Renal pelvis (tissue), 4 donors: ENCODE data around the gene KRT39. TPM values are rescaled to one million over a fixed set of nuclear protein-coding genes. Genes with fewer than 3 reads are reported as not detected.
A peak's percentile ranks its signal among the peaks of the same experiment; 100 is the strongest.
"Not testable (repeated sequence)": the region's sequence is repeated elsewhere in the genome, so short reads cannot be mapped to it uniquely, and the experiment has no call there.

Experiments used
- DNase-seq: peaks from one replicate; pipeline ENCODE4 v3.0.0-alpha.2; 2013
- polyA plus RNA-seq, 3 donors: library from polyadenylated mRNA; unstranded; fragments of 120-200 nt; gene quantifications; one replicate each; pipeline ENCODE4 v1.2.1, GENCODE V29; 2013; ENCODE audit not compliant: insufficient read length in 3 of 3

The KRT39 gene
- polyA plus RNA-seq, 3 donors, result not detected

- DNase-seq, result no peak
Observed at GRCh38 chr17:40940266-40940665, 26.5 kb downstream of the KRT39 start.

GRCh38 chr17:40938981-40939380 lies 27.8 kb downstream of the KRT39 start:
- no peak for DNase-seq

GRCh38 chr17:40937384-40937819 lies 29.3 kb downstream of the KRT39 start, which contains the start of gene KRT23:
Gene KRT23 (minus strand): TSS chr17:40937646. CDS start chr17:40936603, 1,043 bp downstream.
- no peak for DNase-seq

GRCh38 chr17:40936976-40937375 lies 29.8 kb downstream of the KRT39 start:
- no peak for DNase-seq

GRCh38 chr17:40936437-40936971 lies 30.2 kb downstream of the KRT39 start:
- DNase-seq, result no peak

- DNase-seq, result no peak
Observed at GRCh38 chr17:40935624-40936023, 31.1 kb downstream of the KRT39 start.

- no peak for DNase-seq
Observed at GRCh38 chr17:40932608-40933007, 34.1 kb downstream of the KRT39 start.

- no peak for DNase-seq
Observed at GRCh38 chr17:40931311-40931710, 35.4 kb downstream of the KRT39 start.

- no peak for DNase-seq
Observed at GRCh38 chr17:40926341-40926740, 40.4 kb downstream of the KRT39 start.

- no peak for DNase-seq
Observed at GRCh38 chr17:40922239-40922638, 44.5 kb downstream of the KRT39 start.

- no peak for DNase-seq
Observed at GRCh38 chr17:40921026-40921425, 45.7 kb downstream of the KRT39 start.

- not testable (repeated sequence) for DNase-seq
Observed at GRCh38 chr17:40917116-40917515, 49.6 kb downstream of the KRT39 start.

GRCh38 chr17:40916366-40916765 lies 50.4 kb downstream of the KRT39 start:
- DNase-seq, result no peak

- DNase-seq, result no peak
Observed at GRCh38 chr17:40915721-40916256, 51.0 kb downstream of the KRT39 start.

GRCh38 chr17:40915199-40915661 lies 51.5 kb downstream of the KRT39 start:
- no peak for DNase-seq

- no peak for DNase-seq
Observed at GRCh38 chr17:40914075-40914855, 52.5 kb downstream of the KRT39 start.

GRCh38 chr17:40912486-40913210 lies 54.1 kb downstream of the KRT39 start:
- DNase-seq, result no peak

GRCh38 chr17:40910441-40910841 lies 56.3 kb downstream of the KRT39 start:
- DNase-seq, result no peak

- DNase-seq, result no peak
Observed at GRCh38 chr17:40909755-40910154, 57.0 kb downstream of the KRT39 start.

GRCh38 chr17:40909351-40909750 lies 57.4 kb downstream of the KRT39 start:
- DNase-seq, result peak; percentile 68
